Smooth muscle cell (in vitro differentiated cells): Measurements from ENCODE around the gene LRRC34. TPM values are rescaled to one million over a fixed set of nuclear protein-coding genes. Genes with fewer than 3 reads are reported as not detected.
A peak's percentile ranks its signal among the peaks of the same experiment; 100 is the strongest.

Experiments used
- DNase-seq: peaks from one replicate; lab custom pipeline; 2025; ENCODE audit not compliant: unreplicated experiment; lab: John Stamatoyannopoulos, UW
- H2AFZ ChIP-seq: fragments of 200-600 bp; sonication (generic); 2 replicates; pipeline ENCODE4 v1.6.0; 2016; ENCODE audit warnings: antibody characterized with exemption, low read depth, mild to moderate bottlenecking
- H3F3A ChIP-seq: fragments of 200-600 bp; sonication (generic); 2 replicates; pipeline ENCODE4 v1.6.0; 2017; ENCODE audit warnings: antibody characterized with exemption, low read depth
- H3K27ac ChIP-seq: fragments of 200-600 bp; sonication (generic); 2 replicates; pipeline ENCODE4 v1.5.1; 2016; ENCODE audit warnings: low read depth, mild to moderate bottlenecking
- H3K27me3 ChIP-seq: fragments of 200-600 bp; sonication (generic); 2 replicates; pipeline ENCODE4 v1.6.1; 2016; ENCODE audit warnings: low read depth, mild to moderate bottlenecking
- H3K36me3 ChIP-seq: fragments of 200-600 bp; sonication (generic); 2 replicates; pipeline ENCODE4 v1.5.1; 2016; ENCODE audit warnings: low read depth
- H3K4me1 ChIP-seq: fragments of 200-600 bp; sonication (generic); 2 replicates; pipeline ENCODE4 v1.5.1; 2016; ENCODE audit warnings: low read depth
- H3K4me2 ChIP-seq: fragments of 200-600 bp; sonication (generic); 2 replicates; pipeline ENCODE4 v1.6.0; 2016; ENCODE audit warnings: mild to moderate bottlenecking
- H3K4me3 ChIP-seq: fragments of 200-600 bp; sonication (generic); 2 replicates; pipeline ENCODE4 v1.5.1; 2016; ENCODE audit warnings: mild to moderate bottlenecking
- H3K79me2 ChIP-seq: fragments of 200-600 bp; sonication (generic); 2 replicates; pipeline ENCODE4 v1.6.0; 2016; ENCODE audit warnings: low read depth, mild to moderate bottlenecking
- H3K9ac ChIP-seq: fragments of 200-600 bp; sonication (generic); 2 replicates; pipeline ENCODE4 v1.6.0; 2016; ENCODE audit warnings: low read depth
- H3K9me3 ChIP-seq: fragments of 200-600 bp; sonication (generic); replicated peaks from 2 replicates; pipeline ENCODE4 v1.5.1; 2016; ENCODE audit warnings: low read depth
- H4K20me1 ChIP-seq: fragments of 200-600 bp; sonication (generic); 2 replicates; pipeline ENCODE4 v1.6.0; 2016; ENCODE audit warnings: low read depth
- WGBS: methylation state at CpG from one replicate; pipeline ENCODE4 v1.1.7; 2016; ENCODE audit warnings: low lambda C conversion rate; 5-methylcytosine and 5-hydroxymethylcytosine counted together
- polyA plus RNA-seq: library from polyadenylated mRNA; unstranded; fragments of >200 nt; fragmentation: Nextera tagmentation; extraction: Ambion mirVana; gene quantifications from 2 replicates; pipeline ENCODE4 v1.2.1, GENCODE V29; 2016
- total RNA-seq: library from RNA; depleted of rRNA; stranded (reverse); fragments of >200 nt; gene quantifications from 2 replicates; pipeline ENCODE4 v1.2.3, GENCODE V29; 2014
- TF ChIP-seq, protein P1 (sequence below): fragments of 200-600 bp; sonication (generic); IDR thresholded peaks from 2 replicates; pipeline ENCODE4 v1.5.1; 2017; ENCODE audit warnings: borderline replicate concordance, mild to moderate bottlenecking, antibody characterized with exemption; ENCODE audit not compliant: insufficient read depth, poor library complexity, severe bottlenecking

The LRRC34 gene
- total and polyA plus RNA-seq, 2 experiments from 2014 or later = 1.8 to 2.5 TPM

DNA sequence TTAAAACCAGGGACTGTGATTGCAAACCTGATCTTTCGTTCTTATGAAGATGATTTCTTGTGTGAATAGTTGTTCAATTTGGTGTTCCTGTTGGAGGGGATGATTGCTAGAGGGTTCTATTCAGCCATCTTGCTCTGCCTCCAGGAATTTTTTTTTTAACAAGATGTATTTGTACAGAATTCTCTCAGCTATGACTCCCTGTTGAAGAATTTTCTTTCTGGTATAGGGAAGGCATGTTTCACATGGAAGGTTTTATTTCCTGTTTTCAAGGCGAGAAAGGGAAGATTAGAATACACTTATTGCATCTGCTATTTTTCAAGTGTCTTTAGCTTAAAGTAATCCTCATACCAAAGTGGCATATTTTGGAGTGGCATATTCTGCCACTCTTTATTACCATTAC is 5.6 kb upstream of the LRRC34 start:
- Histone ChIP-seq H2AFZ (peak overlapping the region; percentile 47), H3K9ac (no peak overlapping the region), H3K4me2 (peak overlapping the region; percentile 17), H3K27ac (peak overlapping the region; percentile 8), H3F3A (no peaks in the 10 kb centered on the region), H3K4me3 (no peak overlapping the region), H3K36me3 (no peaks in the 10 kb centered on the region), H3K79me2 (no peaks in the 10 kb centered on the region), H3K9me3 (peaks cover 11% of the 10 kb centered on the region), H3K4me1 (no peaks in the 10 kb centered on the region), H3K27me3 (no peaks in the 10 kb centered on the region), H4K20me1 (no peaks in the 10 kb centered on the region)
- DNase-seq = no peak
- 58% methylated on average over 2 of the region's 2 CpGs for WGBS
- TF ChIP-seq, protein P1, sequence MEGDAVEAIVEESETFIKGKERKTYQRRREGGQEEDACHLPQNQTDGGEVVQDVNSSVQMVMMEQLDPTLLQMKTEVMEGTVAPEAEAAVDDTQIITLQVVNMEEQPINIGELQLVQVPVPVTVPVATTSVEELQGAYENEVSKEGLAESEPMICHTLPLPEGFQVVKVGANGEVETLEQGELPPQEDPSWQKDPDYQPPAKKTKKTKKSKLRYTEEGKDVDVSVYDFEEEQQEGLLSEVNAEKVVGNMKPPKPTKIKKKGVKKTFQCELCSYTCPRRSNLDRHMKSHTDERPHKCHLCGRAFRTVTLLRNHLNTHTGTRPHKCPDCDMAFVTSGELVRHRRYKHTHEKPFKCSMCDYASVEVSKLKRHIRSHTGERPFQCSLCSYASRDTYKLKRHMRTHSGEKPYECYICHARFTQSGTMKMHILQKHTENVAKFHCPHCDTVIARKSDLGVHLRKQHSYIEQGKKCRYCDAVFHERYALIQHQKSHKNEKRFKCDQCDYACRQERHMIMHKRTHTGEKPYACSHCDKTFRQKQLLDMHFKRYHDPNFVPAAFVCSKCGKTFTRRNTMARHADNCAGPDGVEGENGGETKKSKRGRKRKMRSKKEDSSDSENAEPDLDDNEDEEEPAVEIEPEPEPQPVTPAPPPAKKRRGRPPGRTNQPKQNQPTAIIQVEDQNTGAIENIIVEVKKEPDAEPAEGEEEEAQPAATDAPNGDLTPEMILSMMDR = no peak

DNA sequence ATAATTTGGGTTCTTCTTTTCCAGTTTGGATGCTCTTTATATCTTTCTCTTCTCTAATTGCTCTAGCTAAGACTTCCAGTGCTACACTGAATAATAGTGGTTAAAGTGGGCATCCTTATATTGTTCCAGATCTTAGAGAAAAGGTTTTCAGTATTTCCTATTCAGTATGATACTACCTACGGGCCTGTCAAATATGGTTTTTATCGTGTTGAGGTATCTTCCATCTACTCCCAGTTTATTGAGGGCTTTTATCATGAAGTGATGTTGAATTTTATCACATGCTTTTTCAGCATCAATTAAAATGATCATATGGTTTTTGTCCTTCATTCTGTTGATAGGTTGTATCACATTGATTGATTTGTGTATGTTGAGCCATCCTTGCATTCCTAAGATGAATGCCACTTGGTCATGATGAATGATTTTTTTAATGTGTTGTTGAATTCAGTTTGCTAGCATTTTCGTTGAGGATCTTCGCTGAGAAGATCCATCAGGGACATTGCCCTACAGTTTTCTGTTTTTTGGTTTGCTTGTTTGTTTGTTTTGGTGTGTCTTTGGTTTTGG is 3.0 kb upstream of the LRRC34 start:
- Histone ChIP-seq H2AFZ (no peak overlapping the region), H3K27ac (no peak overlapping the region), H3K9me3 (peaks cover 11% of the 10 kb centered on the region), H3F3A (no peaks in the 10 kb centered on the region), H3K36me3 (no peaks in the 10 kb centered on the region), H3K4me1 (peaks cover 6% of the 10 kb centered on the region), H4K20me1 (no peaks in the 10 kb centered on the region), H3K79me2 (no peaks in the 10 kb centered on the region), H3K4me3 (no peak overlapping the region), H3K4me2 (no peak overlapping the region), H3K27me3 (no peaks in the 10 kb centered on the region), H3K9ac (no peak overlapping the region)
- no peak for DNase-seq
- TF ChIP-seq, protein P1 = no peak
- 94% methylated on average over 4 of the region's 4 CpGs for WGBS

GRCh38 chr3:169813757-169814517 is 1.2 kb upstream of the LRRC34 start:
- DNase-seq = no peak
- Histone ChIP-seq H3K9ac (no peak overlapping the region), H3K4me1 (peaks cover 6% of the 10 kb centered on the region), H3K4me3 (no peak overlapping the region), H3K9me3 (peaks cover 11% of the 10 kb centered on the region), H3K79me2 (no peaks in the 10 kb centered on the region), H3F3A (no peaks in the 10 kb centered on the region), H2AFZ (no peak overlapping the region), H4K20me1 (no peaks in the 10 kb centered on the region), H3K36me3 (no peaks in the 10 kb centered on the region), H3K27me3 (no peaks in the 10 kb centered on the region), H3K27ac (no peak overlapping the region), H3K4me2 (peak overlapping the region; percentile 85)
- 67% methylated on average over 27 of the region's 27 CpGs for WGBS
- TF ChIP-seq, protein P1 = no peak

- H3K4me1 ChIP-seq = peaks cover 6% of the 10 kb centered on the region
- peak overlapping the region; percentile 51 for H3K27ac ChIP-seq
- no peaks in the 10 kb centered on the region for H3K27me3 ChIP-seq
- H3K4me3 ChIP-seq = peak overlapping the region; percentile 61
- peaks cover 11% of the 10 kb centered on the region for H3K9me3 ChIP-seq
- no peaks in the 10 kb centered on the region for H3K36me3 ChIP-seq
- H3K79me2 ChIP-seq = no peaks in the 10 kb centered on the region
- no peak for DNase-seq
- WGBS = 74% methylated on average over 8 of the region's 8 CpGs
- no peak overlapping the region for H3K9ac ChIP-seq
- H2AFZ ChIP-seq = peak overlapping the region; percentile 81
- peak overlapping the region; percentile 85 for H3K4me2 ChIP-seq
- TF ChIP-seq, protein P1 = no peak
- H3F3A ChIP-seq = no peaks in the 10 kb centered on the region
- H4K20me1 ChIP-seq = no peaks in the 10 kb centered on the region
These were observed 574 bp upstream of the LRRC34 start for GRCh38 chr3:169813278-169813677.
